Smooth muscle cell (in vitro differentiated cells): ENCODE data around the gene SVIP. TPM values are rescaled to one million over a fixed set of nuclear protein-coding genes. Genes with fewer than 3 reads are reported as not detected.

Experiments
- DNase-seq: peaks from one replicate; lab custom pipeline; 2025; ENCODE audit not compliant: unreplicated experiment; lab: John Stamatoyannopoulos, UW
- H2AFZ ChIP-seq: fragments of 200-600 bp; sonication (generic); 2 replicates; pipeline ENCODE4 v1.6.0; 2016; ENCODE audit warnings: antibody characterized with exemption, low read depth, mild to moderate bottlenecking
- H3F3A ChIP-seq: fragments of 200-600 bp; sonication (generic); 2 replicates; pipeline ENCODE4 v1.6.0; 2017; ENCODE audit warnings: antibody characterized with exemption, low read depth
- H3K27ac ChIP-seq: fragments of 200-600 bp; sonication (generic); 2 replicates; pipeline ENCODE4 v1.5.1; 2016; ENCODE audit warnings: low read depth, mild to moderate bottlenecking
- H3K27me3 ChIP-seq: fragments of 200-600 bp; sonication (generic); 2 replicates; pipeline ENCODE4 v1.6.1; 2016; ENCODE audit warnings: low read depth, mild to moderate bottlenecking
- H3K36me3 ChIP-seq: fragments of 200-600 bp; sonication (generic); 2 replicates; pipeline ENCODE4 v1.5.1; 2016; ENCODE audit warnings: low read depth
- H3K4me1 ChIP-seq: fragments of 200-600 bp; sonication (generic); 2 replicates; pipeline ENCODE4 v1.5.1; 2016; ENCODE audit warnings: low read depth
- H3K4me2 ChIP-seq: fragments of 200-600 bp; sonication (generic); 2 replicates; pipeline ENCODE4 v1.6.0; 2016; ENCODE audit warnings: mild to moderate bottlenecking
- H3K4me3 ChIP-seq: fragments of 200-600 bp; sonication (generic); 2 replicates; pipeline ENCODE4 v1.5.1; 2016; ENCODE audit warnings: mild to moderate bottlenecking
- H3K79me2 ChIP-seq: fragments of 200-600 bp; sonication (generic); 2 replicates; pipeline ENCODE4 v1.6.0; 2016; ENCODE audit warnings: low read depth, mild to moderate bottlenecking
- H3K9ac ChIP-seq: fragments of 200-600 bp; sonication (generic); 2 replicates; pipeline ENCODE4 v1.6.0; 2016; ENCODE audit warnings: low read depth
- H3K9me3 ChIP-seq: fragments of 200-600 bp; sonication (generic); replicated peaks from 2 replicates; pipeline ENCODE4 v1.5.1; 2016; ENCODE audit warnings: low read depth
- H4K20me1 ChIP-seq: fragments of 200-600 bp; sonication (generic); 2 replicates; pipeline ENCODE4 v1.6.0; 2016; ENCODE audit warnings: low read depth
- WGBS: methylation state at CpG from one replicate; pipeline ENCODE4 v1.1.7; 2016; ENCODE audit warnings: low lambda C conversion rate; 5-methylcytosine and 5-hydroxymethylcytosine counted together
- polyA plus RNA-seq: library from polyadenylated mRNA; unstranded; fragments of >200 nt; fragmentation: Nextera tagmentation; extraction: Ambion mirVana; gene quantifications from 2 replicates; pipeline ENCODE4 v1.2.1, GENCODE V29; 2016
- total RNA-seq: library from RNA; depleted of rRNA; stranded (reverse); fragments of >200 nt; gene quantifications from 2 replicates; pipeline ENCODE4 v1.2.3, GENCODE V29; 2014
- TF ChIP-seq, protein P1 (sequence below): fragments of 200-600 bp; sonication (generic); IDR thresholded peaks from 2 replicates; pipeline ENCODE4 v1.5.1; 2017; ENCODE audit warnings: borderline replicate concordance, mild to moderate bottlenecking, antibody characterized with exemption; ENCODE audit not compliant: insufficient read depth, poor library complexity, severe bottlenecking

Gene SVIP
- total and polyA plus RNA-seq, 2 experiments from 2014 or later = 1.1 to 1.3 TPM

- no peaks in the 10 kb centered on the region for H3K4me1 ChIP-seq
- no peaks in the 10 kb centered on the region for H4K20me1 ChIP-seq
- no peaks in the 10 kb centered on the region for H3K79me2 ChIP-seq
- H3K4me2 ChIP-seq = no peak overlapping the region
- 81% methylated on average over 1 of the region's 1 CpG for WGBS
- H3K9ac ChIP-seq = no peak overlapping the region
- no peaks in the 10 kb centered on the region for H3K27me3 ChIP-seq
- no peak overlapping the region for H3K4me3 ChIP-seq
- H3K9me3 ChIP-seq = no peaks in the 10 kb centered on the region
- no peaks in the 10 kb centered on the region for H3F3A ChIP-seq
- H2AFZ ChIP-seq = no peak overlapping the region
- no peaks in the 10 kb centered on the region for H3K36me3 ChIP-seq
- no peak overlapping the region for H3K27ac ChIP-seq
- TF ChIP-seq, protein P1, sequence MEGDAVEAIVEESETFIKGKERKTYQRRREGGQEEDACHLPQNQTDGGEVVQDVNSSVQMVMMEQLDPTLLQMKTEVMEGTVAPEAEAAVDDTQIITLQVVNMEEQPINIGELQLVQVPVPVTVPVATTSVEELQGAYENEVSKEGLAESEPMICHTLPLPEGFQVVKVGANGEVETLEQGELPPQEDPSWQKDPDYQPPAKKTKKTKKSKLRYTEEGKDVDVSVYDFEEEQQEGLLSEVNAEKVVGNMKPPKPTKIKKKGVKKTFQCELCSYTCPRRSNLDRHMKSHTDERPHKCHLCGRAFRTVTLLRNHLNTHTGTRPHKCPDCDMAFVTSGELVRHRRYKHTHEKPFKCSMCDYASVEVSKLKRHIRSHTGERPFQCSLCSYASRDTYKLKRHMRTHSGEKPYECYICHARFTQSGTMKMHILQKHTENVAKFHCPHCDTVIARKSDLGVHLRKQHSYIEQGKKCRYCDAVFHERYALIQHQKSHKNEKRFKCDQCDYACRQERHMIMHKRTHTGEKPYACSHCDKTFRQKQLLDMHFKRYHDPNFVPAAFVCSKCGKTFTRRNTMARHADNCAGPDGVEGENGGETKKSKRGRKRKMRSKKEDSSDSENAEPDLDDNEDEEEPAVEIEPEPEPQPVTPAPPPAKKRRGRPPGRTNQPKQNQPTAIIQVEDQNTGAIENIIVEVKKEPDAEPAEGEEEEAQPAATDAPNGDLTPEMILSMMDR = no peak
- DNase-seq = no peak
Measured at GRCh38 chr11:22798901-22799300, 30.7 kb downstream of the SVIP start.

GRCh38 chr11:22797047-22797446 is 32.6 kb downstream of the SVIP start:
- Histone ChIP-seq H3F3A (no peaks in the 10 kb centered on the region), H3K79me2 (no peaks in the 10 kb centered on the region), H3K9ac (no peak overlapping the region), H3K4me1 (no peaks in the 10 kb centered on the region), H3K4me2 (no peak overlapping the region), H3K27ac (no peak overlapping the region), H3K36me3 (no peaks in the 10 kb centered on the region), H4K20me1 (no peaks in the 10 kb centered on the region), H3K9me3 (no peaks in the 10 kb centered on the region), H3K4me3 (no peak overlapping the region), H3K27me3 (no peaks in the 10 kb centered on the region), H2AFZ (no peak overlapping the region)
- no peak for DNase-seq
- WGBS = 96% methylated on average over 3 of the region's 3 CpGs
- TF ChIP-seq, protein P1 = no peak

DNA sequence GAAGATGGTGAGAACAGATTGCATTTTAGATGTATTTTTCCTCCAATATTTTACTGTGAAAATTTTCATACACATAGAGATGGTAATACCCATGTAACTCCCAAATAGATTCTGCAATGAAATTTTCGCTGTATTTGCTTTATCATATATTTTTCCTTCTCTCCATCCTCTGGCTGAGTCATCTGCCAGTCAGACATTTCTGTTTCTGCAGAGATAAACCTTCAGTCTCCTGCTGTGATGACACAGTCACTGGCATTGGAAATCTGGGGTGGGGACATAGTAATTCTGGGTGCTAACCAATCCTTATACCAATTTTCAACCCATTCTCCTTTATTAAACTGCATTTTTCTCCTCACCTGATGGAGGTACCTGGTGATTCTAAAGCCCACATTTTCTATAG is 33.7 kb downstream of the SVIP start:
- H3K27me3 ChIP-seq = no peaks in the 10 kb centered on the region
- no peak overlapping the region for H3K4me3 ChIP-seq
- 33% methylated on average over 1 of the region's 1 CpG for WGBS
- H3K27ac ChIP-seq = no peak overlapping the region
- no peaks in the 10 kb centered on the region for H4K20me1 ChIP-seq
- H3K9ac ChIP-seq = no peak overlapping the region
- H3K36me3 ChIP-seq = no peaks in the 10 kb centered on the region
- H3K4me2 ChIP-seq = no peak overlapping the region
- H2AFZ ChIP-seq = no peak overlapping the region
- H3K79me2 ChIP-seq = no peaks in the 10 kb centered on the region
- H3F3A ChIP-seq = no peaks in the 10 kb centered on the region
- H3K4me1 ChIP-seq = no peaks in the 10 kb centered on the region
- DNase-seq = no peak
- H3K9me3 ChIP-seq = no peaks in the 10 kb centered on the region
- TF ChIP-seq, protein P1 = no peak

DNA sequence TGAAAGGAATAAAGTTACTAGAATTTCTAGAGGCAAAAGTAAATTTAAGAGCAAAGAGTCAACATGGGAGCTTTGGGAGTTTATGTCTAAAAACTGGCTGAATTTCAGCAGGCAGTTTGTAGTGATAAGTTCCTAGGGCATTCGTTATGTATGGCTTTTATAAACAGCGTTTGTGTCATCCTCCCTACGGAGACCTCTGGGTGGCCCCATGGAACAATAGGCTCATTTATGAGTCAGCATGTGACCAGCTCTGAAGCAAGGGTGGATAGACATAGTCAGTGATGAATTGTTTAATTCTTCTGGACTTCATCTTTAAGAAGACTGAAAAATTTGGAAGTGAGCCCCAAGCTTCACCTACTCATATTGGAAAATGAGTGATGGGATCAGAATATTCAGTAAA is 37.1 kb downstream of the SVIP start:
- Histone ChIP-seq H3K4me1 (no peaks in the 10 kb centered on the region), H3K27me3 (no peaks in the 10 kb centered on the region), H3K4me3 (no peak overlapping the region), H3K79me2 (no peaks in the 10 kb centered on the region), H3K27ac (no peak overlapping the region), H4K20me1 (no peaks in the 10 kb centered on the region), H3K9me3 (no peaks in the 10 kb centered on the region), H3K9ac (no peak overlapping the region), H2AFZ (no peak overlapping the region), H3K4me2 (no peak overlapping the region), H3F3A (no peaks in the 10 kb centered on the region), H3K36me3 (no peaks in the 10 kb centered on the region)
- WGBS = 19% methylated on average over 3 of the region's 3 CpGs
- TF ChIP-seq, protein P1 = no peak
- no peak for DNase-seq
